Mesenchymal stem cell (in vitro differentiated cells and primary cell): ENCODE data around the gene ELOVL2.

Source experiments
- DNase-seq: peaks from one replicate; pipeline ENCODE4 v3.0.0-alpha.2; 2013
- H2AFZ ChIP-seq: one replicate; pipeline ENCODE4 v1.6.1; 2013; ENCODE audit warnings: low read depth, mild to moderate bottlenecking, control low read depth, inconsistent platforms, low read length, moderate library complexity
- H2AK5ac ChIP-seq: 2 replicates; pipeline ENCODE4 v1.6.1; 2013; ENCODE audit warnings: low read length, moderate library complexity, mild to moderate bottlenecking, inconsistent platforms; ENCODE audit not compliant: severe bottlenecking
- H2BK120ac ChIP-seq: one replicate; pipeline ENCODE4 v1.6.1; 2013; ENCODE audit warnings: low read depth, mild to moderate bottlenecking, inconsistent platforms, low read length, moderate library complexity
- H2BK12ac ChIP-seq, 2 experiments: one replicate each; pipeline ENCODE4 v1.6.1; 2013; ENCODE audit warnings: inconsistent platforms in 2 of 2, low read length in 2 of 2, mild to moderate bottlenecking in 2 of 2, moderate library complexity in 2 of 2, control low read depth in 1 of 2
- H2BK15ac ChIP-seq: one replicate; pipeline ENCODE4 v1.6.1; 2013; ENCODE audit warnings: mild to moderate bottlenecking, low read depth, inconsistent platforms; ENCODE audit not compliant: poor library complexity, severe bottlenecking
- H2BK5ac ChIP-seq: 2 replicates; pipeline ENCODE4 v1.6.1; 2013; ENCODE audit warnings: low read depth, mild to moderate bottlenecking, low read length, control low read depth, inconsistent platforms; ENCODE audit not compliant: poor library complexity, severe bottlenecking
- H3K14ac ChIP-seq, 2 experiments: one replicate each; pipeline ENCODE4 v1.6.1; 2013; ENCODE audit warnings: inconsistent platforms in 2 of 2, low read length in 2 of 2, control low read depth in 1 of 2, mild to moderate bottlenecking in 1 of 2, moderate library complexity in 1 of 2
- H3K18ac ChIP-seq, 2 experiments: one replicate each; pipeline ENCODE4 v1.6.1; 2013; ENCODE audit warnings: inconsistent platforms in 2 of 2, low read length in 2 of 2, control low read depth in 1 of 2, low read depth in 1 of 2, mild to moderate bottlenecking in 1 of 2
- H3K23ac ChIP-seq, 2 experiments: one replicate each; pipeline ENCODE4 v1.6.1; 2013; ENCODE audit warnings: inconsistent platforms in 2 of 2, low read length in 2 of 2, mild to moderate bottlenecking in 2 of 2, moderate library complexity in 2 of 2, control low read depth in 1 of 2
- H3K27ac ChIP-seq: 2 replicates; pipeline ENCODE4 v1.5.1; 2013; ENCODE audit warnings: mild to moderate bottlenecking, moderate library complexity, low read length, control low read depth, inconsistent platforms; ENCODE audit not compliant: poor library complexity, severe bottlenecking
- H3K27me3 ChIP-seq, 2 experiments: 2 replicates each; pipeline versions ENCODE4 v1.6.1 to v1.7.0; 2013; ENCODE audit warnings: low read length in 2 of 2, mild to moderate bottlenecking in 2 of 2, moderate library complexity in 2 of 2, control low read depth in 1 of 2, inconsistent platforms in 1 of 2; ENCODE audit not compliant: control insufficient read depth in 1 of 2, insufficient read depth in 1 of 2
- H3K36me3 ChIP-seq, 2 experiments: 2 replicates each; pipeline versions ENCODE4 v1.6.1 to v1.7.0; 2013; ENCODE audit warnings: low read length in 2 of 2, control low read depth in 1 of 2, inconsistent platforms in 1 of 2, low read depth in 1 of 2, mild to moderate bottlenecking in 1 of 2; ENCODE audit not compliant: insufficient read depth in 2 of 2, control insufficient read depth in 1 of 2
- H3K4ac ChIP-seq, 2 experiments: one replicate each; pipeline ENCODE4 v1.6.1; 2013; ENCODE audit warnings: inconsistent platforms in 2 of 2, low read length in 2 of 2, mild to moderate bottlenecking in 2 of 2, moderate library complexity in 2 of 2, control low read depth in 1 of 2, low read depth in 1 of 2
- H3K4me1 ChIP-seq: 2 replicates; pipeline ENCODE4 v1.6.1; 2013; ENCODE audit warnings: low read depth, low read length, control low read depth; ENCODE audit not compliant: control insufficient read depth, insufficient read depth
- H3K4me2 ChIP-seq: 2 replicates; pipeline ENCODE4 v1.6.1; 2013; ENCODE audit warnings: low read length, mild to moderate bottlenecking, inconsistent platforms; ENCODE audit not compliant: poor library complexity, severe bottlenecking
- H3K4me3 ChIP-seq, 2 experiments: 2 replicates each; pipeline versions ENCODE4 v1.5.1 to v1.7.0; 2013; ENCODE audit warnings: low read length in 2 of 2, mild to moderate bottlenecking in 2 of 2, control low read depth in 1 of 2, low read depth in 1 of 2; ENCODE audit not compliant: insufficient read depth in 1 of 2
- H3K79me1 ChIP-seq: replicated peaks from 2 replicates; pipeline ENCODE4 v1.6.1; 2013; ENCODE audit warnings: mild to moderate bottlenecking, control low read depth, low read length, inconsistent platforms; ENCODE audit not compliant: poor library complexity, severe bottlenecking
- H3K9ac ChIP-seq: 2 replicates; pipeline ENCODE4 v1.7.0; 2013; ENCODE audit warnings: mild to moderate bottlenecking, low read length, moderate library complexity
- H3K9me3 ChIP-seq: 2 replicates; pipeline ENCODE4 v1.7.0; 2013; ENCODE audit warnings: mild to moderate bottlenecking, low read length; ENCODE audit not compliant: control insufficient read depth
- H4K8ac ChIP-seq: one replicate; pipeline ENCODE4 v1.6.1; 2013; ENCODE audit warnings: inconsistent platforms, mild to moderate bottlenecking, low read length, moderate library complexity
- H4K91ac ChIP-seq: one replicate; pipeline ENCODE4 v1.6.1; 2013; ENCODE audit warnings: mild to moderate bottlenecking, low read length, inconsistent platforms
- WGBS: methylation state at CpG from one replicate; pipeline ENCODE4 v1.1.7; 2013; ENCODE audit warnings: mixed read lengths; 5-methylcytosine and 5-hydroxymethylcytosine counted together

The ELOVL2 gene

GRCh38 chr6:11083491-11083890, 39.4 kb upstream of the ELOVL2 start:
- Histone ChIP-seq H3K18ac (no peak overlapping the region), H3K9me3 (no peaks in the 10 kb centered on the region), H2BK120ac (no peak overlapping the region), H3K27ac (no peak overlapping the region), H2AK5ac (no peak overlapping the region), H3K27me3 (no peaks in the 10 kb centered on the region), H3K36me3 (no peaks in the 10 kb centered on the region), H3K23ac (no peak overlapping the region), H2BK15ac (no peak overlapping the region), H3K14ac (no peak overlapping the region), H3K79me1 (no peaks in the 10 kb centered on the region), H4K8ac (no peak overlapping the region), H3K4me1 (peaks cover 3% of the 10 kb centered on the region), H2BK12ac (no peak overlapping the region), H2BK5ac (no peak overlapping the region), H3K4me2 (no peak overlapping the region), H3K4me3 (no peak overlapping the region), H3K9ac (no peak overlapping the region), H3K4ac (no peak overlapping the region), H2AFZ (no peak overlapping the region), H4K91ac (no peak overlapping the region)
- peak; percentile 72 for DNase-seq
- WGBS: 14% methylated on average over 3 of the region's 4 CpGs

- Histone ChIP-seq H3K4me2 (no peak overlapping the region), H3K27ac (no peak overlapping the region), H3K36me3 (no peaks in the 10 kb centered on the region), H2AK5ac (no peak overlapping the region), H3K4me3 (no peak overlapping the region), H3K9me3 (no peaks in the 10 kb centered on the region), H3K79me1 (no peaks in the 10 kb centered on the region), H3K4me1 (no peaks in the 10 kb centered on the region), H3K23ac (no peak overlapping the region), H2BK12ac (no peak overlapping the region), H3K4ac (no peak overlapping the region), H2AFZ (no peak overlapping the region), H4K8ac (no peak overlapping the region), H2BK15ac (no peak overlapping the region), H2BK5ac (no peak overlapping the region), H3K18ac (no peak overlapping the region), H3K9ac (no peak overlapping the region), H3K27me3 (no peaks in the 10 kb centered on the region), H3K14ac (no peak overlapping the region), H4K91ac (no peak overlapping the region), H2BK120ac (no peak overlapping the region)
- 95% methylated on average over 3 of the region's 3 CpGs for WGBS
- no peak for DNase-seq
These were observed 36.2 kb upstream of the ELOVL2 start for GRCh38 chr6:11080296-11080695.

GRCh38 chr6:11078266-11078665, 34.2 kb upstream of the ELOVL2 start:
- 86% methylated on average over 2 of the region's 4 CpGs for WGBS
- Histone ChIP-seq H3K4me1 (no peaks in the 10 kb centered on the region), H3K4me3 (no peak overlapping the region), H3K79me1 (no peaks in the 10 kb centered on the region), H2AK5ac (no peak overlapping the region), H2BK15ac (no peak overlapping the region), H4K91ac (no peak overlapping the region), H4K8ac (no peak overlapping the region), H3K9me3 (no peaks in the 10 kb centered on the region), H2BK120ac (no peak overlapping the region), H3K4me2 (no peak overlapping the region), H3K23ac (no peak overlapping the region), H3K18ac (no peak overlapping the region), H3K4ac (no peak overlapping the region), H2AFZ (no peak overlapping the region), H2BK12ac (no peak overlapping the region), H3K9ac (no peak overlapping the region), H2BK5ac (no peak overlapping the region), H3K27ac (no peak overlapping the region), H3K27me3 (no peaks in the 10 kb centered on the region), H3K14ac (no peak overlapping the region), H3K36me3 (no peaks in the 10 kb centered on the region)
- DNase-seq: no peak

GRCh38 chr6:11076540-11076939, 32.4 kb upstream of the ELOVL2 start:
- H2AFZ ChIP-seq: no peak overlapping the region
- no peak overlapping the region for H2BK120ac ChIP-seq
- H3K9me3 ChIP-seq: no peaks in the 10 kb centered on the region
- H2BK5ac ChIP-seq: no peak overlapping the region
- no peak overlapping the region for H3K18ac ChIP-seq
- no peak for DNase-seq
- no peaks in the 10 kb centered on the region for H3K4me1 ChIP-seq
- H4K8ac ChIP-seq: no peak overlapping the region
- no peak overlapping the region for H3K4ac ChIP-seq
- no peak overlapping the region for H2BK15ac ChIP-seq
- no peak overlapping the region for H3K4me2 ChIP-seq
- no peak overlapping the region for H3K27ac ChIP-seq
- no peaks in the 10 kb centered on the region for H3K27me3 ChIP-seq
- H2BK12ac ChIP-seq: no peak overlapping the region
- H3K79me1 ChIP-seq: no peaks in the 10 kb centered on the region
- no peaks in the 10 kb centered on the region for H3K36me3 ChIP-seq
- H4K91ac ChIP-seq: no peak overlapping the region
- no peak overlapping the region for H2AK5ac ChIP-seq
- WGBS: 91% methylated on average over 1 of the region's 2 CpGs
- H3K9ac ChIP-seq: no peak overlapping the region
- no peak overlapping the region for H3K4me3 ChIP-seq
- no peak overlapping the region for H3K23ac ChIP-seq
- no peak overlapping the region for H3K14ac ChIP-seq
